GM12878 (cell line): ENCODE results near the gene ELAC1. TPM values are rescaled to one million over a fixed set of nuclear protein-coding genes. Genes with fewer than 3 reads are reported as not detected.

Experiments
- CHD1 ChIP-seq: IDR thresholded peaks from 2 replicates; pipeline ENCODE4 v1.6.1; 2012; ENCODE audit warnings: low read depth, low read length, improper control_type of control experiment
- EZH2 ChIP-seq: IDR thresholded peaks from 2 replicates; pipeline ENCODE4 v1.6.1; 2012; ENCODE audit warnings: low read depth, mild to moderate bottlenecking, control low read depth, inconsistent platforms, low read length, borderline replicate concordance; ENCODE audit not compliant: control insufficient read depth
- GATAD2B ChIP-seq: fragments of 450-650 bp; conservative IDR thresholded peaks from 2 replicates; pipeline ENCODE4 v1.6.1; 2017; ENCODE audit warnings: low read depth, mild to moderate bottlenecking, moderate library complexity
- HCFC1 ChIP-seq: fragments of 150-350 bp; IDR thresholded peaks from 2 replicates; pipeline ENCODE4 v1.6.1; 2014; ENCODE audit warnings: low read length
- MXI1 ChIP-seq: fragments of 150-350 bp; IDR thresholded peaks from 2 replicates; pipeline ENCODE4 v1.6.1; 2011; ENCODE audit warnings: low read depth, mild to moderate bottlenecking, inconsistent platforms, low read length, improper control_type of control experiment
- NFYB ChIP-seq: IDR thresholded peaks from 2 replicates; pipeline ENCODE4 v1.6.1; 2011; ENCODE audit warnings: low read depth, mild to moderate bottlenecking, low read length, improper control_type of control experiment, moderate library complexity; ENCODE audit not compliant: insufficient read depth
- PRDM15 ChIP-seq: fragments of 450-650 bp; formaldehyde crosslinking; IDR thresholded peaks from 2 replicates; pipeline ENCODE4 v1.4.0; 2020; ENCODE audit warnings: mild to moderate bottlenecking, moderate library complexity
- RB1 ChIP-seq: fragments of 450-650 bp; formaldehyde crosslinking; IDR thresholded peaks from 2 replicates; pipeline ENCODE4 v1.6.1; 2017; ENCODE audit warnings: mild to moderate bottlenecking, borderline replicate concordance
- RBBP5 ChIP-seq: fragments of 200-600 bp; sonication (generic); conservative IDR thresholded peaks from 2 replicates; pipeline ENCODE4 v1.6.1; 2016
- SIN3A ChIP-seq: IDR thresholded peaks from 2 replicates; pipeline ENCODE4 v1.6.1; 2012; ENCODE audit warnings: low read depth, low read length, improper control_type of control experiment
- polyA plus RNA-seq, 11 experiments: library from polyadenylated mRNA; depleted of rRNA in 4 of 11; unstranded in 6 of 11; stranded (reverse) in 5 of 11; fragments of >200 nt; fragmentation: Nextera tagmentation in 4 of 11; fragmentation: Illumina TruSeq in 1 of 11; extraction: Ambion mirVana in 4 of 11; extraction: Trizol in 1 of 11; gene quantifications; 1 replicate in 1 of 11; 2 replicates in 10 of 11; pipeline versions ENCODE4 v1.2.1 to v1.2.3, GENCODE V29; 2011 to 2016; ENCODE audit warnings: inconsistent platforms in 2 of 11, missing spikeins in 2 of 11, low read depth in 1 of 11
- total RNA-seq, 4 experiments: library from RNA; depleted of rRNA in 3 of 4; stranded (reverse); fragments of >200 nt in 3 of 4; fragmentation: Illumina TruSeq in 1 of 4; extraction: Trizol in 1 of 4; gene quantifications; 2 replicates each; pipeline versions ENCODE4 v1.2.1 to v1.2.3, GENCODE V29; 2013 to 2021
- TF ChIP-seq, protein P1 (sequence below): IDR thresholded peaks from 2 replicates; pipeline ENCODE4 v1.6.1; 2011; ENCODE audit warnings: low read depth, mild to moderate bottlenecking, low read length, moderate library complexity, borderline replicate concordance; ENCODE audit errors: extremely low read depth

Gene ELAC1
- total and polyA plus RNA-seq, 10 of the 15 experiments (the other 5 are each of a cell fraction or from before 2014, with no cell fraction given), result 4.9 to 23.0 (median 9.8) TPM

DNA sequence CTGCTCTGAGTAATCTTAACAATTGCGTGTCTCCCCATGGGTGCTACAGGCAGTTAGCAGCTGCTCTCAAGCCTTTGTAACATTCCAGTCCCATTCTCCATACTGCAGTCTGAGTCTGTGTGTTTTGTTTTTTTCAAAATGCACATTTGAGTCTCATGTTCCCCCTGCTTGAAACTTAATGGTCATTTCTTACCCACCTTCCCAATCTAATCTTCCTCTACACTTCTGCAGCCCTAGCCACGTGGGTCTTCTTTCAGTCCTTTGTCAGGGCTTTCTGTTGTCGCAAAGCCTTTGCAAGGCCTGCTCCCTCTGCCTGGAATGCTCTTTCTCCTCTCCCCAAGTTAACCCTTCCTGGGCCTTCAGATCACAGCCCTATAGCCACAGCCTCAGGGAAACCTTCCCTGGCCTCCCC lies 24.5 kb downstream of the ELAC1 start (continued):
- no peak for TF ChIP-seq PRDM15
- TF ChIP-seq HCFC1, result no peak
- TF ChIP-seq MXI1, result no peak
- TF ChIP-seq, protein P1, sequence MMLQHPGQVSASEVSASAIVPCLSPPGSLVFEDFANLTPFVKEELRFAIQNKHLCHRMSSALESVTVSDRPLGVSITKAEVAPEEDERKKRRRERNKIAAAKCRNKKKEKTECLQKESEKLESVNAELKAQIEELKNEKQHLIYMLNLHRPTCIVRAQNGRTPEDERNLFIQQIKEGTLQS, result no peak
- no peak for TF ChIP-seq EZH2
- no peak for TF ChIP-seq NFYB
- TF ChIP-seq SIN3A, result no peak
- TF ChIP-seq GATAD2B, result no peak
- no peak for TF ChIP-seq RB1
- TF ChIP-seq CHD1, result no peak
- no peak for TF ChIP-seq RBBP5
